ENCODE data around the gene MAMLD1.

The MAMLD1 gene

DNA sequence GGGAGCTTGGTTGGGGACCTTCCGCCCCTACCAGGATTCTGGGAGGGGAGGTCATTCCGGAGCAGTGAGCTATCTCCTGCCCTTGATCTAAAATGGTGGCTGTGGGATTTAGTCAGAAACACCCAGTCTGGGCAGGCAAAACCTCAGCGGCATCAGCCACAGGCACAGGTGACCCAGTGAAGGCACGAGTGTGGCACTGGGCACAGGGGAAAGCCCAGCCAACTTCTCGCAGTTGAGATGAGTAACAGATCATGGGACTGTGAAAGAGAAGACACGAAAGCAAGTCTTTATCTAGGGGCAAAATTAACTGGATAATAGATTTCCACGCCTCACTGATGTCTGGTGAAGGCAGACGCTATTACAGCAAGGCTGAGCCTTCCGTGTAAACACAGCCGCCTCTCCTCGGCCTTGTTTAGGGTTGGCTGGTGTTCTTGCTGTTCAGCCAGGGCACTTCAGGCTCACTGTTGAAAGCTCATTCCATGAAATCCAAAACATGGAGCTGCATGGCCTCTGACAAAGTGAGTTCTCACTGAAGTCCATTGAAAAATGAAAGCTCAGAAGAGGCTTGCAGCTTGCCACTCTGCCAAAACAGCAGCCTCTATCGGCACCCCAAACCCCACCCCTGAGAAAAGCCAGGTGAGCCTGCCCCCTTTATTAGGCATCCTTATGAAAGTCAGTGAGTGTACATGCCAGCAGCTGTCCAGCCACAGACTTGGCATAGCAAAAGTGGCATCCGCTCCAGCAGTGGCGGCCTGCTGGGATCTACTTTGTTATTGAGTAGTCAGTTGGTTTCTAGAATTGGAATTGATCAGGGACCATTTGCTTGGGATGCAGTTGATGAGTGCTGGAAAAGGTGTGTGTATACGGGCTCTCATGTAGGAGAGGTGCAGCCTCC, 103.0 kb downstream of the MAMLD1 start:
- Histone ChIP-seq H3K27me3 (ENCODE audit: control insufficient read depth, insufficient read depth, low read length) (no peaks in the 10 kb centered on the region), H3K9me3 (ENCODE audit: control insufficient read depth, low read length) (no peaks in the 10 kb centered on the region), H3K27ac (no peak overlapping the region), H3K4me1 (no peaks in the 10 kb centered on the region), H3K79me2 (no peaks in the 10 kb centered on the region), H3K4me3 (ENCODE audit: low read depth, low read length) (no peak overlapping the region), H3K4me2 (ENCODE audit: low read length) (no peak overlapping the region), H3K36me3 (ENCODE audit: control insufficient read depth, insufficient read depth, low read length) (no peaks in the 10 kb centered on the region), H2AFZ (peak overlapping the region; percentile 60), H3K9ac (no peak overlapping the region)
- TF ChIP-seq, protein P1, sequence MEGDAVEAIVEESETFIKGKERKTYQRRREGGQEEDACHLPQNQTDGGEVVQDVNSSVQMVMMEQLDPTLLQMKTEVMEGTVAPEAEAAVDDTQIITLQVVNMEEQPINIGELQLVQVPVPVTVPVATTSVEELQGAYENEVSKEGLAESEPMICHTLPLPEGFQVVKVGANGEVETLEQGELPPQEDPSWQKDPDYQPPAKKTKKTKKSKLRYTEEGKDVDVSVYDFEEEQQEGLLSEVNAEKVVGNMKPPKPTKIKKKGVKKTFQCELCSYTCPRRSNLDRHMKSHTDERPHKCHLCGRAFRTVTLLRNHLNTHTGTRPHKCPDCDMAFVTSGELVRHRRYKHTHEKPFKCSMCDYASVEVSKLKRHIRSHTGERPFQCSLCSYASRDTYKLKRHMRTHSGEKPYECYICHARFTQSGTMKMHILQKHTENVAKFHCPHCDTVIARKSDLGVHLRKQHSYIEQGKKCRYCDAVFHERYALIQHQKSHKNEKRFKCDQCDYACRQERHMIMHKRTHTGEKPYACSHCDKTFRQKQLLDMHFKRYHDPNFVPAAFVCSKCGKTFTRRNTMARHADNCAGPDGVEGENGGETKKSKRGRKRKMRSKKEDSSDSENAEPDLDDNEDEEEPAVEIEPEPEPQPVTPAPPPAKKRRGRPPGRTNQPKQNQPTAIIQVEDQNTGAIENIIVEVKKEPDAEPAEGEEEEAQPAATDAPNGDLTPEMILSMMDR (IDR thresholded peaks at IDR 0.05), result no peak

DNA sequence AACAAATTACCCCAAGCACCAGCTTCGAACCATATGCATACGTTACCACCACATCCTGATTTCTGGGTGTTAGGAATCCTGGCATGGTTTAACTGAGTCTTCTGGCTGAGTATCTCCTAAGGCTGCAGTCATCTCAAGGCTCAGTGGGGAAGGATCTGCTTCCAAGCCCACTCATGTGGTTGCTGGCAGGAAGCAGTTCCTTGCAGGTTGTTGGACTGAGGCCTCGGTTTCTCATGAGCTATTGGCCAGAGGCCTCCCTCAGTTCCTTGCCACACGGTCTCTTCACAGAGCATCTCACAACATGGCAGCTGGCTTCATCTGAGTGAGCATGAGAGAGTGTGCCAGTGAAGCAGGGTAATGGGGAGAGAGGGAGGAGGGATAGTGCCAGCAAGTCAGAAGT, 109.2 kb downstream of the MAMLD1 start:
- no peak overlapping the region for H2AFZ ChIP-seq
- H3K27me3 ChIP-seq (ENCODE audit: control insufficient read depth, insufficient read depth, low read length), result no peaks in the 10 kb centered on the region
- TF ChIP-seq, protein P1 (IDR thresholded peaks at IDR 0.05), result no peak
- H3K9me3 ChIP-seq (ENCODE audit: control insufficient read depth, low read length), result no peaks in the 10 kb centered on the region
- no peak overlapping the region for H3K4me2 ChIP-seq (ENCODE audit: low read length)
- no peaks in the 10 kb centered on the region for H3K36me3 ChIP-seq (ENCODE audit: control insufficient read depth, insufficient read depth, low read length)
- no peaks in the 10 kb centered on the region for H3K4me1 ChIP-seq
- H3K4me3 ChIP-seq (ENCODE audit: low read depth, low read length), result no peak overlapping the region
- H3K79me2 ChIP-seq, result no peaks in the 10 kb centered on the region
- H3K27ac ChIP-seq, result no peak overlapping the region
- no peak overlapping the region for H3K9ac ChIP-seq

DNA sequence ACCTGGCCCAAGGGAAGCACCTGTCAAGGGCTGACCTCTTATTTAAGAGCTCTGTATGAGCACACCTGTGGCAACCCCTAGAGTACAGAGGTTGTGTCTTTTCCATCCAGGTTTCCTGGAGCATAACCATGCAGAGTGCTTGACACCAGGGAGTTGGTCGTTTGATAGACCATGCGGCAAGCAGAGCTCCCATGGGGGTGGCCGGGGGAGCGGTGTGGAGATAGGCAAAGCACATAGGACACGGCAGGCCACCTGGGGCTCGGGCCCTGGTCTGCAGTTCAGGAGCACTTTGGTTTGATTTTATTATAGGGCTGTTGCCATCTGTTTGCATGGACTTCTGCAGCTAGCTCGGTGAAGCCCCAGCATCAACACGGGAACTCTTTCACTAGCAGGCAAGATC, 110.3 kb downstream of the MAMLD1 start:
- no peak overlapping the region for H3K9ac ChIP-seq
- H3K4me2 ChIP-seq (ENCODE audit: low read length), result no peak overlapping the region
- H3K4me3 ChIP-seq (ENCODE audit: low read depth, low read length), result no peak overlapping the region
- H3K4me1 ChIP-seq, result no peaks in the 10 kb centered on the region
- no peak overlapping the region for H2AFZ ChIP-seq
- H3K27me3 ChIP-seq (ENCODE audit: control insufficient read depth, insufficient read depth, low read length), result no peaks in the 10 kb centered on the region
- H3K79me2 ChIP-seq, result no peaks in the 10 kb centered on the region
- H3K27ac ChIP-seq, result no peak overlapping the region
- H3K9me3 ChIP-seq (ENCODE audit: control insufficient read depth, low read length), result no peaks in the 10 kb centered on the region
- H3K36me3 ChIP-seq (ENCODE audit: control insufficient read depth, insufficient read depth, low read length), result no peaks in the 10 kb centered on the region
- TF ChIP-seq, protein P1 (IDR thresholded peaks at IDR 0.05), result no peak

DNA sequence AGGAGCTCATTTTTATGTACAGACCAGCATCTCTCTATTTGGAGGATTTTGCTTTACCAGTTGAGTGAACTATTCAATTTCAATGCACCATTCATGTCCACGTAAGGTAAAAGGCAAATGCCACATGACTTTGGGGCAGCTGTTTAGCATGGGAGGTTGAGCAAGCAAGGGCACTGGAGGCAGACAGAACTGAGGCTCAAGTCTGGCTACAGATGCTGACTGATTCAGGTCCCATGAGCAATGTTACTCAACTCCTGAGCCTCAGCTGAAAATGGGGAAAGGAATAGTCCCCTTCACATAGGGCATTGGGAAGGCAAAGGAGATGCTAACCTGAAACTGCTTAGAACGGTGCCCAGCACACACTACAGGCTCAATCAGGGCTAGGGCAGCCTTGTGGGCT, 112.3 kb downstream of the MAMLD1 start:
- Histone ChIP-seq H3K27ac (no peak overlapping the region), H3K36me3 (ENCODE audit: control insufficient read depth, insufficient read depth, low read length) (no peaks in the 10 kb centered on the region), H3K9me3 (ENCODE audit: control insufficient read depth, low read length) (no peaks in the 10 kb centered on the region), H3K4me1 (no peaks in the 10 kb centered on the region), H3K4me3 (ENCODE audit: low read depth, low read length) (no peak overlapping the region), H3K79me2 (no peaks in the 10 kb centered on the region), H3K27me3 (ENCODE audit: control insufficient read depth, insufficient read depth, low read length) (no peaks in the 10 kb centered on the region), H2AFZ (no peak overlapping the region), H3K4me2 (ENCODE audit: low read length) (no peak overlapping the region), H3K9ac (no peak overlapping the region)
- TF ChIP-seq, protein P1 (IDR thresholded peaks at IDR 0.05), result no peak
